Prostate gland (tissue), 2 donors: ENCODE data around the gene RPS6KA3.

Experiments used
- POLR2AphosphoS5 ChIP-seq: sonication (generic); formaldehyde crosslinking; IDR thresholded peaks from one replicate; pipeline ENCODE4 v1.6.1; 2017; ENCODE audit warnings: antibody characterized with exemption
- TF ChIP-seq, protein P1 (sequence below), 4 experiments: fragments of 200-600 bp in 2 of 4; fragments of 450-650 bp in 2 of 4; sonication (generic) in 2 of 4; IDR thresholded peaks; 1 replicate in 3 of 4; 2 replicates in 1 of 4; pipeline ENCODE4 v1.5.1; 2016 to 2019; ENCODE audit warnings: antibody characterized with exemption in 4 of 4, mild to moderate bottlenecking in 2 of 4, moderate library complexity in 2 of 4

DNA sequence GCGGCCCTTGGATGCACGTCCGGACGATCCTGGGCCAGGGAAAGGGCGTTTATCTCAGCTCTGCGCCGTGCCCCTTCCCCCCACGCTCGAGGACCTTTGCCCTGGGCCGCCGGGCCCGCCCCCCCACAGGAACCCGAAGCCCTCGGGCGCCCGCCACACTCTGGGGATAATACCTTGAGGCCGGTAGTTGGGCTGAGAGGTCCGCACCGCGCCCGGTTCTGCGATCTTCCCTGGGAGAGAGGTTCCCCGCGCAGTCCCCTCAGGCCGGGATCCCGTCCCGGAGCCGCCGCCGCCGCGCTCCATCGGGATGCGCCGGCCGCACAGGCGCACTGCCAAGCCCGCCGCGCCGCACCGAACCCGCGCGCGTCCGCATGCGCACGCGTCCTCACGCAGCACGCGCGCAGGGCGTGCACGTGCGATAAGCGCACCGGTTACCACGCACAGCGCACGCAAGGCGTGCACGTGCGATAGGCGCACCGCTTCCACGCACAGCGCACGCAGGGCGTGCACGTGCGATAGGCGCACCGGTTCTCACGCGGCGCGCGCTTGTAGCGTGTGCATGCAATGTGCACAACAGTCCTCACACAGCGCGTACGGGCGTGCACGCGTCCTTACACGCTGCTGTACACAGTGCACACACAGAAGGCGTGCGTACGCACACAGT, 150.0 kb downstream of the RPS6KA3 start, which contains the start of gene MAP7D2:
- no peak for TF ChIP-seq POLR2AphosphoS5
- TF ChIP-seq, protein P1, sequence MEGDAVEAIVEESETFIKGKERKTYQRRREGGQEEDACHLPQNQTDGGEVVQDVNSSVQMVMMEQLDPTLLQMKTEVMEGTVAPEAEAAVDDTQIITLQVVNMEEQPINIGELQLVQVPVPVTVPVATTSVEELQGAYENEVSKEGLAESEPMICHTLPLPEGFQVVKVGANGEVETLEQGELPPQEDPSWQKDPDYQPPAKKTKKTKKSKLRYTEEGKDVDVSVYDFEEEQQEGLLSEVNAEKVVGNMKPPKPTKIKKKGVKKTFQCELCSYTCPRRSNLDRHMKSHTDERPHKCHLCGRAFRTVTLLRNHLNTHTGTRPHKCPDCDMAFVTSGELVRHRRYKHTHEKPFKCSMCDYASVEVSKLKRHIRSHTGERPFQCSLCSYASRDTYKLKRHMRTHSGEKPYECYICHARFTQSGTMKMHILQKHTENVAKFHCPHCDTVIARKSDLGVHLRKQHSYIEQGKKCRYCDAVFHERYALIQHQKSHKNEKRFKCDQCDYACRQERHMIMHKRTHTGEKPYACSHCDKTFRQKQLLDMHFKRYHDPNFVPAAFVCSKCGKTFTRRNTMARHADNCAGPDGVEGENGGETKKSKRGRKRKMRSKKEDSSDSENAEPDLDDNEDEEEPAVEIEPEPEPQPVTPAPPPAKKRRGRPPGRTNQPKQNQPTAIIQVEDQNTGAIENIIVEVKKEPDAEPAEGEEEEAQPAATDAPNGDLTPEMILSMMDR (IDR thresholded peaks at IDR 0.05) = no peak
